K562 (cell line): ENCODE results near the gene CACNA2D2.

Experiments used
- MAFK ChIP-seq: IDR thresholded peaks from 2 replicates; pipeline ENCODE4 v1.6.1; 2011; ENCODE audit warnings: low read length, improper control_type of control experiment
- MEIS2 ChIP-seq: fragments of 450-650 bp; IDR thresholded peaks from 2 replicates; pipeline ENCODE4 v1.6.1; 2014; ENCODE audit warnings: mild to moderate bottlenecking; ENCODE audit not compliant: partially characterized antibody

- TF ChIP-seq MEIS2 (no peak), MAFK (no peak)
These were observed 160.4 kb downstream of the CACNA2D2 start for GRCh38 chr3:50342813-50343633.
